HG03066 (cell line): ENCODE results near the gene SIN3A.
"Not testable (repeated sequence)": the region's sequence is repeated elsewhere in the genome, so short reads cannot be mapped to it uniquely, and the experiment has no call there.

Source experiments
- ATAC-seq: cut with Tn5 transposase; IDR thresholded peaks from one replicate; pipeline ENCODE4 v1.9.1; 2021; ENCODE audit warnings: low read depth; ENCODE audit not compliant: unreplicated experiment

The SIN3A gene

GRCh38 chr15:75383986-75384385 lies 67.5 kb downstream of the SIN3A start:
- ATAC-seq = not testable (repeated sequence)

GRCh38 chr15:75380773-75381172 lies 70.7 kb downstream of the SIN3A start:
- no peak for ATAC-seq

GRCh38 chr15:75371901-75372688 lies 79.4 kb downstream of the SIN3A start:
- no peak for ATAC-seq

- no peak for ATAC-seq
Measured at GRCh38 chr15:75371486-75371885, 80.0 kb downstream of the SIN3A start.

- ATAC-seq = no peak
Measured at GRCh38 chr15:75369897-75370581, 81.5 kb downstream of the SIN3A start.

GRCh38 chr15:75368689-75369239 lies 82.7 kb downstream of the SIN3A start:
- ATAC-seq = peak; percentile 12

GRCh38 chr15:75367913-75368688 lies 83.4 kb downstream of the SIN3A start, which contains the start of gene MAN2C1:
Gene MAN2C1 (minus strand): TSS chr15:75368607. CDS start chr15:75368583, 24 bp downstream.
- peak; percentile 83 for ATAC-seq

GRCh38 chr15:75367406-75367912 lies 84.0 kb downstream of the SIN3A start:
- ATAC-seq = no peak

- ATAC-seq = no peak
Measured at GRCh38 chr15:75367006-75367405, 84.5 kb downstream of the SIN3A start.

- ATAC-seq = no peak
Measured at GRCh38 chr15:75366163-75366562, 85.3 kb downstream of the SIN3A start.

- no peak for ATAC-seq
Measured at GRCh38 chr15:75364881-75365280, 86.6 kb downstream of the SIN3A start.

GRCh38 chr15:75363786-75364185 lies 87.7 kb downstream of the SIN3A start:
- ATAC-seq = no peak

GRCh38 chr15:75362642-75363249 lies 88.7 kb downstream of the SIN3A start:
- ATAC-seq = no peak

- ATAC-seq = no peak
Measured at GRCh38 chr15:75361989-75362641, 89.4 kb downstream of the SIN3A start.

- no peak for ATAC-seq
Measured at GRCh38 chr15:75361361-75361988, 90.0 kb downstream of the SIN3A start.

- no peak for ATAC-seq
Measured at GRCh38 chr15:75360856-75361255, 90.6 kb downstream of the SIN3A start.

GRCh38 chr15:75360391-75360790 lies 91.1 kb downstream of the SIN3A start:
- no peak for ATAC-seq

GRCh38 chr15:75359537-75360250 lies 91.8 kb downstream of the SIN3A start:
- ATAC-seq = no peak
